Naive B cell (primary cell): ENCODE measurements around the gene SLC35G2. TPM values are rescaled to one million over a fixed set of nuclear protein-coding genes. Genes with fewer than 3 reads are reported as not detected.
A peak's percentile ranks its signal among the peaks of the same experiment; 100 is the strongest.
"Not testable (repeated sequence)": the region's sequence is repeated elsewhere in the genome, so short reads cannot be mapped to it uniquely, and the experiment has no call there.

Source experiments
- ATAC-seq, 2 donors: fragments of 150-1000 bp; cut with Tn5 transposase; 2 replicates each; pipeline ENCODE4 v1.10.0; 2021; ENCODE audit warnings: low read depth in 2 of 2, mild to moderate bottlenecking in 2 of 2, moderate library complexity in 2 of 2
- DNase-seq: peaks from one replicate; pipeline ENCODE4 v3.0.0; 2022
- H3K27ac Mint-ChIP-seq, 6 donors: one replicate each; pipeline ENCODE4 v1.8.0; 2020 to 2022; ENCODE audit warnings: mild to moderate bottlenecking in 6 of 6, mixed read lengths in 6 of 6, moderate library complexity in 5 of 6, inconsistent platforms in 2 of 6
- H3K27me3 Mint-ChIP-seq, 3 donors: one replicate each; pipeline ENCODE4 v1.8.0; 2021 to 2022; ENCODE audit warnings: mixed read lengths in 3 of 3, mild to moderate bottlenecking in 1 of 3
- H3K36me3 Mint-ChIP-seq, 2 donors: one replicate each; pipeline ENCODE4 v1.8.0; 2020 to 2022; ENCODE audit warnings: mixed read lengths in 2 of 2, inconsistent platforms in 1 of 2, mild to moderate bottlenecking in 1 of 2
- H3K4me1 Mint-ChIP-seq, 3 donors: one replicate each; pipeline ENCODE4 v1.8.0; 2020 to 2022; ENCODE audit warnings: mixed read lengths in 3 of 3, inconsistent platforms in 1 of 3, mild to moderate bottlenecking in 1 of 3, moderate library complexity in 1 of 3
- H3K4me3 Mint-ChIP-seq, 8 donors: one replicate each; pipeline ENCODE4 v1.8.0; 2020 to 2022; ENCODE audit warnings: mild to moderate bottlenecking in 8 of 8, mixed read lengths in 8 of 8, moderate library complexity in 8 of 8, inconsistent platforms in 2 of 8
- H3K9me3 Mint-ChIP-seq, 7 donors: one replicate each; pipeline ENCODE4 v1.8.0; 2020 to 2022; ENCODE audit warnings: mixed read lengths in 7 of 7, mild to moderate bottlenecking in 5 of 7, inconsistent platforms in 2 of 7, moderate library complexity in 1 of 7
- polyA plus RNA-seq, 6 donors: library from polyadenylated mRNA; unstranded; fragments of 300-500 nt; fragmentation: Illumina TruSeq; gene quantifications; one replicate each; pipeline ENCODE4 v1.2.3, GENCODE V29; 2021; ENCODE audit warnings: low read depth in 6 of 6

Gene SLC35G2
- polyA plus RNA-seq, 6 donors from 2014 or later = not detected

DNA sequence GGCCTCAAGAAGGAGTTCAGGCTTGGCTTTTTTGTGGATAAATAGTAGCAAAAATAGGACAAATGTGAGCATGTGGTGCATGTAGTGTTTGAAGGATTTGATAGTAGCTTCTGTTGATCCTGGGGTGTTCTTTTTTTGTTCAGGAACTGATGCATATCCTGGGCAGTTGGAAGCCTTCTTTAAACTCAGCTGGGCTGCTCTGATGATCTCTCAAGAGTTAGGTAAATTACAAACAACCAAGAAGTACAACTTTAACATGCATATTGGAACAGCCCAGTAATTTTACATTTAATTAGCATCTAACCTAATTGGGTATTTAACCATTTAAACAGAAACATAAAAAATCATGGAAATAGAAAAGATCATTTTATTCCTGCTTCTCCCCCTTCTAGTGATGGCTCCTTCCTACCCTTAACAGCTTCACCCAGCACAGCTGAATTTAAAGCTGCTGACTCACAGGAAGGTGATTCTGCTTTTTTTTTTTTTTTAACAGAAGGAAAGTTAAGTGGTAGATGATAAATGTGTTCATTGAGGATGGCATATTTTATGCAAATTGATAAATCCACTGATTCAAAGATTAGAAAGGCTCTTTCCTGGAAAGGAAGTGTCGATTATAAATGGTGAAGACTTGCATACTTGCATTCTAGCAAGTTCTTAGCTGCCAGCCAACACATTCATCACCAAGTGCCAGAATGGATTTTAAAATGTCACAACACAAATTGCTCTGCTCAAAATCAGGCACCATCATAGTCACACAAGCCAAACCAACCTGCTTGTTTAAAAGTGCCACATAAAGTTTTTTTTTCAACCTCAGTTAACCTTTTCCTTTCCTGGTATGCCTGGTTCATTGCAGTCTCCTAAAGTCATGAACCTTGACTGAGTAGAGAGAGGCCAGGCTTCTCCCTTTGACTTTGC, 20.0 kb downstream of the SLC35G2 start:
- Mint-ChIP-seq H3K27me3 (no peaks in the 10 kb centered on the region), H3K27ac (peak overlapping the region in 1 of 6 donors; percentile 10), H3K4me1 (no peaks in the 10 kb centered on the region), H3K9me3 (no peaks in the 10 kb centered on the region), H3K36me3 (peaks cover 7 to 16% of the 10 kb centered on the region in 2 donors), H3K4me3 (no peak overlapping the region)
- no peak for ATAC-seq
- no peak for DNase-seq

DNA sequence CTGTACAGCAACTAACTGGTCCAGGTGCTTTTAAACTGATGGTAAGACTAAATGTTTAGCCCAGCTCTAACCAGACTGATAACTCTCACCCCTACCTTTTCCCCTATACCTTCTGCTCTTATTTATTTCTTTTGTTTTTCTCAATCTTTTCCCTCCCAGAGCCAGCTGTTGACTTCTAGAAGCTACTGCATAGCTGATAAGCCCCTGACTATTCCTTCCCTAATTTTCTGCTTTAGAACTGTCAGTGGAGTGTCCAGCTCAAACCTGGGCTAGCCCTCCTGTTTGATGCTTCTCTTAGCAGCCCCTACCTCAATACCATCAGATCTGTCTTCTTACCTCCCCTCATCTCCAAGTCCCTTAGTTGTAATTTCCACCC, 20.6 kb downstream of the SLC35G2 start:
- Mint-ChIP-seq H3K4me1 (no peaks in the 10 kb centered on the region), H3K36me3 (peaks cover 7 to 16% of the 10 kb centered on the region in 2 donors), H3K9me3 (no peaks in the 10 kb centered on the region), H3K27me3 (no peaks in the 10 kb centered on the region), H3K4me3 (no peak overlapping the region), H3K27ac (peak overlapping the region in 2 of 6 donors; percentile 10 to 49)
- ATAC-seq (no peak), DNase-seq (no peak)

DNA sequence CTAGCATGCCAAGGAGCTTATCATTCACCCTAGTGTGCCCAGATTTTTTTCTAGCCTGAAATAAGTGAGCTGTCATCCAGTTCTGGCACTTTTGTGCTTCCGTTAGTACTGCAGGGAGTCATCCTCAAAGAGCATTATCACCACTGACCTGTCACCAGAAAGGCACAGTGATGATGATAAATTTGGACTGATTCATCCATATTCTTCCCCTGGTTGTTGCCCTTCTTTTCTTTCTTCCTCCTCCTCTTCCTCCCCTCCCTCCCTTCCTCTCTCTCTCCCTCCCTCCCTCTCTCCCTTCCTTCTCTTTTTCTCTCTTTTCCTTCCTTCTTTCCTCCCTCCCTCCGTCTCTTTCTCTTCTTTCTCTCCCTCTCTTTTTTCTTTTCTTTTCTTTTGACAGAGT, 21.3 kb downstream of the SLC35G2 start:
- DNase-seq (no peak), ATAC-seq (no peak)
- no peaks in the 10 kb centered on the region for H3K9me3 Mint-ChIP-seq
- H3K4me3 Mint-ChIP-seq = peak overlapping the region in 1 of 8 donors; percentile 77
- H3K27ac Mint-ChIP-seq = no peak overlapping the region
- H3K27me3 Mint-ChIP-seq = no peaks in the 10 kb centered on the region
- H3K4me1 Mint-ChIP-seq = no peaks in the 10 kb centered on the region
- H3K36me3 Mint-ChIP-seq = peaks cover 7 to 19% of the 10 kb centered on the region in 2 donors

DNA sequence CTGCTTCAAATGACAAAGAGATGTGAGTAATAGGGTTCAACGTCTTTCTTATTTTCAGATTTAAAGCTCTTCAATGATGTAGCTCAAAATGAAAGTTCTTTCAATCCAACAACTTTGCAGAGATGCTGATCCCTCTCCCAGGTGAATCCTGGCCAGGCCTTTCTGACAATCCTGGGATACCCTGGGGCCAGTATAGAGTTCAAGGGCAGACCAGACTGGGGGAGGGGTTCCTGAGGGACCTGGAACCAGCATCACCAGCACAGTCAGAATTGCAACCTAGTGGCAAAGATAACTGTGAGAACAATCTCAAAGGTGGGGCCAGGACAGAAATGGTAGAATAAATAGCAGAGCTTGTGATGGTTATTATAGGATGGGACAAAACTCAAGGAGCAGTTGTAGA, 23.4 kb downstream of the SLC35G2 start:
- H3K36me3 Mint-ChIP-seq = peaks cover 7 to 21% of the 10 kb centered on the region in 2 donors
- H3K27ac Mint-ChIP-seq = no peak overlapping the region
- no peaks in the 10 kb centered on the region for H3K4me1 Mint-ChIP-seq
- no peak overlapping the region for H3K4me3 Mint-ChIP-seq
- no peaks in the 10 kb centered on the region for H3K27me3 Mint-ChIP-seq
- ATAC-seq = no peak
- no peak for DNase-seq
- no peaks in the 10 kb centered on the region for H3K9me3 Mint-ChIP-seq

DNA sequence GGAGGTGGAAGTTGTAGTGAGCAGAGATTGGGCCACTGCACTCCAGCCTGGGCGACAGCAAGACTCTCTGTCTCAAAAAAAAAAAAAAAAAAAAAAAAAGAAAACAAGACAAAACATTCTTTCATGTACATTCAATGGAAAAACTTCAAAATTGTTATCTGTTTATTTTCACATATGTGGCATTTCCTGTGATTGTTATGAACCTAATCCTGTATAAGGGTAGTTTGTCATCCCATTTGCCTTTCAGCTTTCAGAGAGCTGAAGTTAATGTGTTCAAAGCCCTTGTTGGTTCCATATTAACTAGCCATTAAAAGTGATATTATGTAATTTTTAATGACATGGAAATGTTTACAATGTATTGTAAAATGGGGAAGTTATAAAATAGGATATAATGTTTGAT, 25.8 kb downstream of the SLC35G2 start:
- DNase-seq (no peak), ATAC-seq (no peak)
- Mint-ChIP-seq H3K27ac (no peak overlapping the region), H3K9me3 (no peaks in the 10 kb centered on the region), H3K27me3 (no peaks in the 10 kb centered on the region), H3K36me3 (peaks cover 7 to 16% of the 10 kb centered on the region in 2 donors), H3K4me3 (no peak overlapping the region), H3K4me1 (no peaks in the 10 kb centered on the region)

DNA sequence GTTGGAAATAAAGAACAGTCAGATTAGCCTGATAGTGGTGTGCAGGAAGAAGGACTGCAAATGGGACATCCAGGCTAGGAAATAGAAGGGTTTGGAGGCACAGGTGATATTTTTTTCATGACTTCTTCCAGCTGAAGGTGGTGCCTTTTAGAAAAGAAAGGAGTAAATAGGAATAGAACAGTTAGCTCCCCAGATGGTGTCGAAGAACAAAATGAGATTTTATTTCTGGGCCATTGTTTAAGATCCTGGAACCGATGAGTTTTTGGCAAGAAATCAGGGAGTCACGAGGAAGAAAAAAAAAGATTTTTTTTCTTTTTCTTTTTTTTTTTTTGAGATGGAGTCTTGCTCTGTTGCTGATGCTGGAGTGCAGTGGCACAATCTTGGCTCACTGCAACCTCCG, 33.3 kb downstream of the SLC35G2 start:
- DNase-seq (no peak), ATAC-seq (no peak)
- peaks cover 7 to 10% of the 10 kb centered on the region in 2 donors for H3K36me3 Mint-ChIP-seq
- peak overlapping the region in 2 of 6 donors; percentile 20 to 70 for H3K27ac Mint-ChIP-seq
- H3K9me3 Mint-ChIP-seq = peaks cover 0 to 8% (median 3%) of the 10 kb centered on the region in 7 donors
- peaks cover 0 to 11% (median 8%) of the 10 kb centered on the region in 3 donors for H3K4me1 Mint-ChIP-seq
- H3K4me3 Mint-ChIP-seq = no peak overlapping the region
- no peaks in the 10 kb centered on the region for H3K27me3 Mint-ChIP-seq

DNA sequence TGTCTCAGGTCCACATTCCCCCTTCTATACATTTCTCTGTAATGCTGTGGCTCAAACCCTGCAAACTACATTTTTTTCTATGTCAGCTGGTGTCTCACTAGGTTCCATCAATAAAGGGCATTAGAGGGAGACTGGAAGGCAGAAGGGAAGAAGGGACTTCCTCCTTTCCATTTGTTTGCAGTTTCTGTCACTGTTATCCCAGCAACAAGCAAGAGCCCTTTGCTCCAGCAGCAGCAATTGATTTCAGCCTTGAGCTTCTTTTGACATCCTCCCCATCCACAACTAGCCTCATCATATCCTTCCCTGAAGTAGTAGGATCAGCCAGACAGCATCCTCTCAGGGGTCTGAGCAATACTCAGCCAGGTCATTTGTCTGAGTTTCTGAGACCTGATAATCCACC, 37.7 kb downstream of the SLC35G2 start:
- Mint-ChIP-seq H3K4me3 (no peak overlapping the region), H3K36me3 (peaks cover 6 to 11% of the 10 kb centered on the region in 2 donors), H3K27me3 (no peaks in the 10 kb centered on the region), H3K27ac (no peak overlapping the region), H3K9me3 (peaks cover 0 to 11% (median 4%) of the 10 kb centered on the region in 7 donors), H3K4me1 (peaks cover 16 to 26% (median 16%) of the 10 kb centered on the region in 3 donors)
- ATAC-seq (no peak), DNase-seq (no peak)

DNA sequence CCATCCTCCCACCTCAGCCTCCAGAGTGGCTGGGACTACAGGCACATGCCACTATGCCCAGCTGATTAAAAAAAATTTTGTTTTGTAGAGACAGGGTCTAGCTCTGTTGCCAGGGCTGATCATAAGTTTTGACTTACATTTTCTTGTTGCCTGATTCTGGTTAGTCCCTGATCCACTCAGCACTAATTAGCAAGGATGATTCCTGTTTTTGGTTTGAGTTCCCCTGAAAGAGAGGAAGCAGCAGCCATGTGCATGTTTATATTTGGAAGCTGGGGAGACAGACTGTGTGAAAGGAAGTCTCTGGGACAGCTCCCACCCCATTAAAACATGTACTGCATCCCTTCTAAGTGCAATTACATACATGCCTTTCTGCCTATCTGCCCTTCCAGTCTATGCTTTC, 39.5 kb downstream of the SLC35G2 start:
- H3K4me1 Mint-ChIP-seq = peaks cover 16 to 30% (median 26%) of the 10 kb centered on the region in 3 donors
- H3K27ac Mint-ChIP-seq = no peak overlapping the region
- peaks cover 6 to 11% of the 10 kb centered on the region in 2 donors for H3K36me3 Mint-ChIP-seq
- DNase-seq = no peak
- H3K9me3 Mint-ChIP-seq = peaks cover 0 to 11% (median 4%) of the 10 kb centered on the region in 7 donors
- no peak for ATAC-seq
- H3K4me3 Mint-ChIP-seq = peak overlapping the region in 1 of 8 donors; percentile 15
- no peaks in the 10 kb centered on the region for H3K27me3 Mint-ChIP-seq

DNA sequence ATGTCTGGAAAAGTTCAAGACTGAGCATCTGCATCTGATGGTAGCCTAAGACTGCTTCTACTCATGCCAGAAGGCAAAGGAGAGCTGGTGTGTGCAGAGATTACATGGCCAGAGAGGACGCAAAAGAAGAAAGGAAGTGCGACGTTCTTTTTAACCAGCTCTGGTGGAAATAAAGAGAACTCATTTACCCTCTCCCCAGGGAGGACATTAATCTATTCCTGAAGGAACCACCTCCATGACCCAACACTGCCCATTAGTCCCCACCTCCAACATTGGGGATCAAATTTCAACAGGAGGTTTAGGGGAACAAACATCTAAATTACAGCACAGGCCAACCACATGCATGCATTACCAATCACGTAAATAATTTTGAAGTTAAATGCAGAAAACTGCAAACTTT, 41.6 kb downstream of the SLC35G2 start:
- no peak for DNase-seq
- Mint-ChIP-seq H3K36me3 (peaks cover 6 to 11% of the 10 kb centered on the region in 2 donors), H3K9me3 (peaks cover 0 to 11% (median 4%) of the 10 kb centered on the region in 7 donors), H3K27me3 (no peaks in the 10 kb centered on the region), H3K27ac (peak overlapping the region in 3 of 6 donors; percentile 24 to 88 (median 87)), H3K4me1 (peaks cover 16 to 35% (median 34%) of the 10 kb centered on the region in 3 donors), H3K4me3 (peak overlapping the region; percentile 95 to 99 (median 97))
- ATAC-seq = no peak

DNA sequence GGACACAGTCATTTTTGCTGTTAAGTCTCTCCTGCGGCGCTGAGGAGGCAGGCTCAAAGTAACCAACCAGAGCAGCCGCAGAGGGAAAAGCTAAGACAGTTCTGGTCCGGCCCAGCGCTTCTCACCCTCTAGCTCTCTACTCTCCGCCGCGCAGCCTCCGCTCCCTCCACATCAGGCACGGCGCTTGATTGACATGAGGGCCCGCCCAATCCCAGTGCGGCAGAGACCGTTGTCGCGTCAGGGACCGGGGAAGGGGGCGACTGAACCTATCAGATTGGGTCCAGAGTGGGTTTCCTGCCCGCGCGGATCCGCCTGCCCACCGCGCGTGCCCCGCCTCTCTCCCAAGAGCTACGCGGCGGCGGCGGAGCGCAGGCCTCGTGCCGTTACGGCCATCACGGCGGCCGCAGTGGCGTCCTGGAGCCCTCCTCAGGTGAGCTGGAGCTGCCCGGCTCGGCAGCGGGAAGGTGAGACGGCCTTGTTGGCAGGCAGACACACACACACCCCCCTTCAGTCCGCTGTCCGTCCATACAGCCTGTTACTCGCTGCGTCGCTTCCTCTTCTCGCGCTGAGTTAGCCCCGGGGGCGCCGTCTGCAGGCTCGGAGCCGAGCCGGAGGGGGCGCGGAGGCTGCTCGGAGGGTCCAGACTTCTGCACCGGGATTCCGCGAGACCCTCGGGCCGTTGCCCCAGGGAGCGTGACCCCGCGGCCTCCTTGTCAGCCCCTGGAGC, 43.1 kb downstream of the SLC35G2 start, which contains the start of gene NCK1:
NCK1 (plus strand) TSS at position 319 of the 727 bp plus-strand sequence. CDS start 65,794 bp downstream, outside the sequence.
- Mint-ChIP-seq H3K9me3 (peaks cover 0 to 5% (median 2%) of the 10 kb centered on the region in 7 donors), H3K4me3 (peak within 1 kb of the TSS; percentile 95 to 99 (median 97)), H3K27ac (peak within 1 kb of the TSS; percentile 87 to 98 (median 96)), H3K27me3 (no peaks in the 10 kb centered on the region), H3K36me3 (peaks cover 5 to 6% of the 10 kb centered on the region in 2 donors), H3K4me1 (peaks cover 16 to 49% (median 39%) of the 10 kb centered on the region in 3 donors)
- DNase-seq (peak; percentile 99), ATAC-seq (peak; percentile 90 to 91)

DNA sequence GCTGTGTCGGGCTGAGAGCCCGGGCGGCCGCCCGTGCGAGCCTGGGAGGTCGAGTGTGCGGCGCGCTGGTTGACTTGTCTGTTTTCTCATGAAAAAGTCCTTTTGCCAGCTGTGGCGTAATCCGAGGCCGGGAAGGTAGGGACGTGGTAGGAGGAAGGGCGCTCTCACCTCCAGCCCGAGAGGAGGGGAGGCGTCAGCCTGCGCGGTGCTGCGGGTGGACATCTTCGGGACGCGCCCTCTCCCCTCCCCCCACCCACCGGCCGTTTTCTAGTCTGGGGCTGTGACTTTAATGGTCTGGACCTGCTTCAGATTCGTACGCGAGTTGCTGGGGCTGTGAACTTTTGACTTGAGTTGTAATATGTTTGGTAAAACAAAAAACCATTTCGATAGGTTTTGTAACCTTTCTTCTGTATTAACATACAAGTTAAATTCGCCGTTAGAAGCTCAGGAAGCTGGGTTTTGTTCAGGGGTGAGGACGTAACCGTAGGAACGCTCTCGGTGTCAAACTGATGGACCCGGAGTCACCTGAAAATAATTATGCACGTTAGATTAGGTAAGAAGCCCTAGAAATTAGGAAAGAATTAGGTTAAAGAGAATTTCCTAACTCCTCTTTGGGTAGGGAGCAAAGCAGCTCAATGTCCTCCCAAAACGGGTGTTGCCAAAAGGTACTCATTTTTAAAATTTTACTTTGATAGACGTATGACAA, 43.8 kb downstream of the SLC35G2 start:
- peak overlapping the region; percentile 95 to 99 (median 97) for H3K4me3 Mint-ChIP-seq
- H3K27me3 Mint-ChIP-seq = no peaks in the 10 kb centered on the region
- DNase-seq (no peak), ATAC-seq (peak; percentile 1)
- H3K9me3 Mint-ChIP-seq = no peaks in the 10 kb centered on the region
- H3K27ac Mint-ChIP-seq = peak overlapping the region; percentile 87 to 98 (median 95)
- peaks cover 20 to 56% (median 43%) of the 10 kb centered on the region in 3 donors for H3K4me1 Mint-ChIP-seq
- peaks cover 0 to 9% of the 10 kb centered on the region in 2 donors for H3K36me3 Mint-ChIP-seq

DNA sequence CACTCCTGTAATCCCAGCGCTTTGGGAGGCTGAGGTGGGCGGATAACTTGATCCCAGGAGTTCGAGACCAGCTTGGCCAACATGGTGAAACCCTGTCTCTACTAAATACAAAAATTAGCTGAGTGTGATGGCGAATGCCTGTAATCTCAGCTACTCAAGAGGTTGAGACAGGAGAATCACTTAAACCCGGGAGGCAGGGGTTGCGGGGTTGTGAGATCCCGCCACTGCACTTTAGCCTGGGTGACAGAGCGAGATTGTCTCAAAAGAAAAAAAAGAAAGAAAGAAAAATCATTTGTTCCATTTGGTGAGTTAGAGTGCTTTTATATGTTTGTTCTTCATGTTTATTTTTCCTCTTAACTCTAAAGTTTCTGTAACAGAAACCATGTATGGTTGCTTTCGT, 50.4 kb downstream of the SLC35G2 start:
- ATAC-seq = no peak
- peaks cover 38 to 72% (median 60%) of the 10 kb centered on the region in 3 donors for H3K4me1 Mint-ChIP-seq
- H3K36me3 Mint-ChIP-seq = peaks cover 11 to 31% of the 10 kb centered on the region in 2 donors
- H3K9me3 Mint-ChIP-seq = peaks cover 0 to 9% (median 7%) of the 10 kb centered on the region in 7 donors
- H3K4me3 Mint-ChIP-seq = no peak overlapping the region
- no peak for DNase-seq
- H3K27ac Mint-ChIP-seq = no peak overlapping the region
- no peaks in the 10 kb centered on the region for H3K27me3 Mint-ChIP-seq

DNA sequence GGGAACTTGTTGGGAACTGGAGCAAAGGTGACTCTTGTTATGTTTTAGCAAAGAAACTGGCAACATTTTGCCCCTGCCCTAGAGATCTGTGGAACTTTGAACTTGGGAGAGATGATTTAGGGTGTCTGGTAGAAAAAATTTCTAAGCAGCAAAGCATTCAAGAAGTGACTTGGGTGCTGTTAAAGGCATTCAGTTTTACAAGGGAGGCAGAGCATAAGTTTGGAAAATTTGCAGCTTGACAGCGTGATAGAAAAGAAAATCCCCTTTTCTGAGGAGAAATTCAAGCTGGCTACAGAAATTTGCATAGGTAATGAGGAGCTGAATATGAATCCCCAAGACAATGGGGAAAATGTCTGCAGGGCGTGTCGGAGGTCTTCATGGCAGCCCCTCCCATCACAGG, 53.3 kb downstream of the SLC35G2 start:
- H3K27me3 Mint-ChIP-seq, H3K27ac Mint-ChIP-seq, H3K9me3 Mint-ChIP-seq, DNase-seq, ATAC-seq: not testable (repeated sequence)
- Mint-ChIP-seq H3K4me1 (peaks cover 37 to 63% (median 51%) of the 10 kb centered on the region in 3 donors), H3K36me3 (peaks cover 11 to 31% of the 10 kb centered on the region in 2 donors), H3K4me3 (peak overlapping the region in 1 of 8 donors; percentile 7)
